DOHH2 (cell line): ENCODE data around the gene FAAH.
"Not testable (repeated sequence)": the region's sequence is repeated elsewhere in the genome, so short reads cannot be mapped to it uniquely, and the experiment has no call there.

Source experiments
- EZH2phosphoT487 ChIP-seq: fragments of 200-600 bp; sonication (generic); IDR thresholded peaks from 2 replicates; pipeline ENCODE4 v1.6.1; 2017; ENCODE audit warnings: borderline replicate concordance, mild to moderate bottlenecking, antibody characterized with exemption, low read length, moderate library complexity, mixed read lengths
- TF ChIP-seq, protein P1 (sequence below): fragments of 200-600 bp; sonication (generic); IDR thresholded peaks from one replicate; pipeline ENCODE4 v1.5.1; 2014; ENCODE audit warnings: antibody characterized with exemption, mild to moderate bottlenecking, low read depth, low read length; ENCODE audit not compliant: poor library complexity, severe bottlenecking

DNA sequence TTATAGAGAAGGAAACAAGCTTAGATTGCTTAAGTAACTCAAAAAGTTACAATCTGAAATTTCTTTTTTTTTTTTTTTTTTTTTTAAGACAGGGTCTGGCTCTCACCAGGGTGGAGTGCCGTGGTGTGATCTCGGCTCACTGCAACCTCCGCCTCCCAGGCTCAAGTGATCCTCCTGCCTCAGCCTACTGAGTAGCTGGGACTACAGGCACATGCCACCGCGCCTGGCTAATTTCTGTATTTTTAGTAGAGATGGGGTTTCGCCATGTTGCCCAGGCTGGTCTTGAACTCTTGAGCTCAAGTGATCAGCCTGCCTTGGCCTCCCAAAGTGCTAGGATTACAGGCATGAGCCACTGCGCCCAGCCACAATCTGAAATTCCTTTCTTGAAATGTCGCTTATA, 26.4 kb upstream of the FAAH start:
- TF ChIP-seq, protein P1, sequence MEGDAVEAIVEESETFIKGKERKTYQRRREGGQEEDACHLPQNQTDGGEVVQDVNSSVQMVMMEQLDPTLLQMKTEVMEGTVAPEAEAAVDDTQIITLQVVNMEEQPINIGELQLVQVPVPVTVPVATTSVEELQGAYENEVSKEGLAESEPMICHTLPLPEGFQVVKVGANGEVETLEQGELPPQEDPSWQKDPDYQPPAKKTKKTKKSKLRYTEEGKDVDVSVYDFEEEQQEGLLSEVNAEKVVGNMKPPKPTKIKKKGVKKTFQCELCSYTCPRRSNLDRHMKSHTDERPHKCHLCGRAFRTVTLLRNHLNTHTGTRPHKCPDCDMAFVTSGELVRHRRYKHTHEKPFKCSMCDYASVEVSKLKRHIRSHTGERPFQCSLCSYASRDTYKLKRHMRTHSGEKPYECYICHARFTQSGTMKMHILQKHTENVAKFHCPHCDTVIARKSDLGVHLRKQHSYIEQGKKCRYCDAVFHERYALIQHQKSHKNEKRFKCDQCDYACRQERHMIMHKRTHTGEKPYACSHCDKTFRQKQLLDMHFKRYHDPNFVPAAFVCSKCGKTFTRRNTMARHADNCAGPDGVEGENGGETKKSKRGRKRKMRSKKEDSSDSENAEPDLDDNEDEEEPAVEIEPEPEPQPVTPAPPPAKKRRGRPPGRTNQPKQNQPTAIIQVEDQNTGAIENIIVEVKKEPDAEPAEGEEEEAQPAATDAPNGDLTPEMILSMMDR, result not testable (repeated sequence)
- not testable (repeated sequence) for TF ChIP-seq EZH2phosphoT487
